ENCODE data around the gene TMEM161B. TPM values are rescaled to one million over a fixed set of nuclear protein-coding genes. Genes with fewer than 3 reads are reported as not detected.
"Not testable (repeated sequence)": the region's sequence is repeated elsewhere in the genome, so short reads cannot be mapped to it uniquely, and the experiment has no call there.

TMEM161B gene
- total and polyA plus RNA-seq, 2 experiments from 2014 or later, result 8.6 to 11.2 TPM

DNA sequence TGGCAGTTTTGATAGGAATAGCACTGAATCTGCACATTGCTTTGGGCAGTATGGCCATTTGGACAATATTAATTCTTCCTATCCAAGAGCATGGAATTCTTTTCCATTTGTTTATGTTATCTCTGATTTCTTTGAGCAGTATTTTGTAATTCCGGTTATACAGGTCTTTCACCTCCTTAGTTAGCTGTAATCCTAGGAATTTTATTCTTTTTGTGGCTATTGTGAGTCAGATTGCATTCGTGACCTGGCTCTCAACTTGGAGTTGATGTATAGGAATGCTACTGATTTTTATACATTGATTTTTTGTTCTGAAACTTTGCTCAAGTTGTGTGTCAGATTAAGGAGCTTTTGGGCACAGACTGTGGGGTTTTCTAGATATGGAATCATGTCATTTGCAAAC, 24.0 kb downstream of the TMEM161B start:
- Histone ChIP-seq H3K27me3 (no peaks in the 10 kb centered on the region), H3K36me3 (no peaks in the 10 kb centered on the region), H3K9me3 (ENCODE audit: low read depth) (no peaks in the 10 kb centered on the region), H3K4me1 (ENCODE audit: low read depth) (no peaks in the 10 kb centered on the region), H3K4me3 (no peak overlapping the region), H3K27ac (no peak overlapping the region)
- no peak for DNase-seq (ENCODE audit: low read depth in 1 of 2, low spot score in 1 of 2)
- TF ChIP-seq, protein P1, sequence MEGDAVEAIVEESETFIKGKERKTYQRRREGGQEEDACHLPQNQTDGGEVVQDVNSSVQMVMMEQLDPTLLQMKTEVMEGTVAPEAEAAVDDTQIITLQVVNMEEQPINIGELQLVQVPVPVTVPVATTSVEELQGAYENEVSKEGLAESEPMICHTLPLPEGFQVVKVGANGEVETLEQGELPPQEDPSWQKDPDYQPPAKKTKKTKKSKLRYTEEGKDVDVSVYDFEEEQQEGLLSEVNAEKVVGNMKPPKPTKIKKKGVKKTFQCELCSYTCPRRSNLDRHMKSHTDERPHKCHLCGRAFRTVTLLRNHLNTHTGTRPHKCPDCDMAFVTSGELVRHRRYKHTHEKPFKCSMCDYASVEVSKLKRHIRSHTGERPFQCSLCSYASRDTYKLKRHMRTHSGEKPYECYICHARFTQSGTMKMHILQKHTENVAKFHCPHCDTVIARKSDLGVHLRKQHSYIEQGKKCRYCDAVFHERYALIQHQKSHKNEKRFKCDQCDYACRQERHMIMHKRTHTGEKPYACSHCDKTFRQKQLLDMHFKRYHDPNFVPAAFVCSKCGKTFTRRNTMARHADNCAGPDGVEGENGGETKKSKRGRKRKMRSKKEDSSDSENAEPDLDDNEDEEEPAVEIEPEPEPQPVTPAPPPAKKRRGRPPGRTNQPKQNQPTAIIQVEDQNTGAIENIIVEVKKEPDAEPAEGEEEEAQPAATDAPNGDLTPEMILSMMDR (IDR thresholded peaks at IDR 0.05; ENCODE audit: low read depth, low read length), result no peak

DNA sequence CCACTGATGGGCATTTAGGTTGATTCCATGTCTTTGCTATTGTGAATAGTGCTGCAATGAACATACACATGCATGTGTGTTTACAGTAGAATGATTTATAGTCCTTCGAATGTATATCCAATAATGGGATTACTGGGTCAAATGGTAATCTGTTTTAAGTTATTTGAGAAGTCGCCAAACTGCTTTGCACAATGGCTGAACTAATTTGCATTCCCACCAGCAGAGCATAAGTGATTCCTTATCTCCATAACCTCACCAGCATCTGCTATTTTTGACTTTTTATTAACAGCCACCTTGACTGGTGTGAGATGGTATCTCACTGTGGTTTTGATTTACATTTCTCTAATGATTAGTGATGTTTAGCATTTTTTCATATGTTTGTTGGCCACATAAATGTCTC, 25.2 kb downstream of the TMEM161B start:
- H3K4me3 ChIP-seq; H3K36me3 ChIP-seq; DNase-seq (ENCODE audit: low read depth in 1 of 2, low spot score in 1 of 2); H3K27me3 ChIP-seq; H3K4me1 ChIP-seq (ENCODE audit: low read depth); H3K27ac ChIP-seq; H3K9me3 ChIP-seq (ENCODE audit: low read depth): not testable (repeated sequence)

DNA sequence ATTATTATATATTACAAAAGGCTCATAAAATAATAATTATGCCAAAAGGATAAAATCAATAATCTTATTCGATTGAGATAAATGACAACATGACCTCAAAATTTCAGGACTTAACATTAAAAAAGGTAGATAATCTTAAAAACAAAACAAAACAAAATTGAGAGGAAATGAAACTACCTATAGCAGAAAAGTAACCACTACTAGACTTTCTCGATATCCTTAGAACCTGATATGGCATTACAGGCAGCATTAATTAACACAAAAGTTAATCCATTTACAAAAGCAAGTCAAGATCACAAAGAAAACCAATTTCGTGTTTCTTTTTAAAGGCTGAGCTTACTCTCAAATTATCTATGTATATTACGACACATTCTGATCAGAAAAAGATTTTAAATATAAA, 29.9 kb downstream of the TMEM161B start:
- no peaks in the 10 kb centered on the region for H3K36me3 ChIP-seq
- H3K27ac ChIP-seq, result no peak overlapping the region
- TF ChIP-seq, protein P1 (IDR thresholded peaks at IDR 0.05; ENCODE audit: low read depth, low read length), result no peak
- H3K9me3 ChIP-seq (ENCODE audit: low read depth), result no peaks in the 10 kb centered on the region
- no peaks in the 10 kb centered on the region for H3K27me3 ChIP-seq
- H3K4me3 ChIP-seq, result no peak overlapping the region
- DNase-seq (ENCODE audit: low read depth in 1 of 2, low spot score in 1 of 2), result no peak
- H3K4me1 ChIP-seq (ENCODE audit: low read depth), result no peaks in the 10 kb centered on the region

DNA sequence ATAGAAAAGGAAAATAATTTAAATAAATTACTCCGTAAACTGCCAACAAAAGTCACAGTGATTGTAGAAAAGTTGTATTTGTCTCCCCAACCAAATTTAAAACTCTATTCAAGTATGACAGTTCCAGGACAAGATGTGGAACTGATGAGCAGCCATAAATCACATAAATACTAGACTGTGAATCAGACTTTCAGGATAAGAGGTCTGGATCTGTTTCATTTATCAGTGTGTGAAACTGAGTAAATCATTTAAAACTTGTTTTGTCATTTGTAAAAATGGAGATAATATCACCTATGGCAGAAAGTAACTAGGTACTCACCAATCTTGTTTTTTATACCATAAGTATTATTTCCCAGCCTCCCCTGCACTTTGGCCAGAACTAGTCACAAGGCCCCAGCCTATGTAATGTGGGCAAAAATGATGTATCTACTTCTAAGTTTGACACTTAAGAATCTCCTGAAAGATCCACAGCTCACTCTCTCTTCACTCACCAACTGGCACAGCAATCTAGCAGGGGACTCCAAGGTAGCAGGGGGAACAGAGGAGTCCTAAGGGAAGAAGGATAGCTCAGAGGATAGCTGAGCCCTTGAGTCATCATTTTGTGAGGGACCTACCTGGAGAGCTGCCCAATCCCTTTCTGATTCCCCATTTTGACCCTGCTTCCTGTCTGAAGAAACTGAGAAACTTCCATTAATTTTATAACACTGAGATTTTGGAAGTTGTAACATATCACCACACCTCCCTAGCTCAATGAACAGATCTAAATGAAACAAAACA, 31.6 kb downstream of the TMEM161B start:
- Histone ChIP-seq H3K27me3 (no peaks in the 10 kb centered on the region), H3K27ac (no peak overlapping the region), H3K36me3 (no peaks in the 10 kb centered on the region), H3K9me3 (ENCODE audit: low read depth) (no peaks in the 10 kb centered on the region), H3K4me3 (no peak overlapping the region), H3K4me1 (ENCODE audit: low read depth) (no peaks in the 10 kb centered on the region)
- TF ChIP-seq, protein P1 (IDR thresholded peaks at IDR 0.05; ENCODE audit: low read depth, low read length), result no peak
- DNase-seq (ENCODE audit: low read depth in 1 of 2, low spot score in 1 of 2), result peak in 1 of 2 donors; percentile 25

DNA sequence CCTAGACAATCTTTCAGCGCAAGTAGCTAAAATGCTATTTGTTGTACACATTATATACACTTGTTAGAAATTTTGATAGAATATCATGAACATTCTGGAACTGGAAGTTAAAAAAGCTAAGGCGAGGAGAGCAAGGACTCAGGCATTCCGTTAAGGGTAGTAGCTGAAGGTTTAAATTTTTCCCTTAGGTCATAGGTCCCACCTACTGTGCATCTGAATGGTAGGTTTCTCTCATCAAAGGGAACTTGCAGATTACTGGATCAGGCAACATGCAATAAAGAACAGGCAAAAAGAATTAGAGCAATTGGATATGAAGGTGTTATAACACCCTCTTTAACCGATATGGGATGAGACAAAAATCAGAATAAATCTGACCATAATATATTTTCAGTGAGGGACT, 32.8 kb downstream of the TMEM161B start:
- H3K36me3 ChIP-seq, result no peaks in the 10 kb centered on the region
- H3K4me3 ChIP-seq, result no peak overlapping the region
- TF ChIP-seq, protein P1 (IDR thresholded peaks at IDR 0.05; ENCODE audit: low read depth, low read length), result no peak
- DNase-seq (ENCODE audit: low read depth in 1 of 2, low spot score in 1 of 2), result no peak
- no peak overlapping the region for H3K27ac ChIP-seq
- no peaks in the 10 kb centered on the region for H3K4me1 ChIP-seq (ENCODE audit: low read depth)
- H3K9me3 ChIP-seq (ENCODE audit: low read depth), result no peaks in the 10 kb centered on the region
- no peaks in the 10 kb centered on the region for H3K27me3 ChIP-seq

DNA sequence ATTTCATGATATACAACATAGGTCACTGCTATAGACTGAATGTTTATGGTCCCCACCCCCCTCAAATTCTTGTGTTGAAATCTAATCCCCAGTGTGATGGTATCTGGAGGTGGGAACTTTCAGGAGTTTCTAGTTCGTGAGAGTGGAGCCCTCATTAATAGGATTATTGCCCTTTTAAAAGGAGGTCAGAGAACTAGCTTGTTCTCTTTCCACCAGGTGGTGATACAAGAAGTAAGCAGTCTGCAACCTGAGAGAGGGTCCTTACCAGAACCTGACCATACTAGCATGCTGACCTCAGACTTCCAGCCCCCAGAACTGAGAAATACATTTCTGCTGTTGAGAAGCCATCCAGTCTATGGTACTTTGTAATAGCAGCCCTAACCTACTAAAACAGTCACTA, 33.3 kb downstream of the TMEM161B start:
- Histone ChIP-seq H3K36me3 (no peaks in the 10 kb centered on the region), H3K4me1 (ENCODE audit: low read depth) (no peaks in the 10 kb centered on the region), H3K9me3 (ENCODE audit: low read depth) (no peaks in the 10 kb centered on the region), H3K27ac (no peak overlapping the region), H3K27me3 (no peaks in the 10 kb centered on the region), H3K4me3 (no peak overlapping the region)
- no peak for DNase-seq (ENCODE audit: low read depth in 1 of 2, low spot score in 1 of 2)
- TF ChIP-seq, protein P1 (IDR thresholded peaks at IDR 0.05; ENCODE audit: low read depth, low read length), result no peak

All from cardiac muscle cell (in vitro differentiated cells and primary cell).